Glutamatergic neuron (in vitro differentiated cells): ENCODE data around the gene FAM161A. TPM values are rescaled to one million over a fixed set of nuclear protein-coding genes. Genes with fewer than 3 reads are reported as not detected.
A peak's percentile ranks its signal among the peaks of the same experiment; 100 is the strongest.
"Not testable (repeated sequence)": the region's sequence is repeated elsewhere in the genome, so short reads cannot be mapped to it uniquely, and the experiment has no call there.

ENCODE experiments used
- DNase-seq: peaks from one replicate; pipeline ENCODE4 v3.0.0; 2022
- H3K27ac Mint-ChIP-seq: one replicate; pipeline ENCODE4 v1.8.0; 2020; ENCODE audit warnings: mild to moderate bottlenecking, mixed read lengths, inconsistent platforms; ENCODE audit not compliant: unreplicated experiment
- H3K27me3 Mint-ChIP-seq: one replicate; pipeline ENCODE4 v1.8.0; 2020; ENCODE audit warnings: mild to moderate bottlenecking, moderate library complexity, mixed read lengths, inconsistent platforms; ENCODE audit not compliant: unreplicated experiment
- H3K36me3 Mint-ChIP-seq: one replicate; pipeline ENCODE4 v1.8.0; 2020; ENCODE audit warnings: mild to moderate bottlenecking, mixed read lengths, inconsistent platforms; ENCODE audit not compliant: unreplicated experiment
- H3K4me1 Mint-ChIP-seq: one replicate; pipeline ENCODE4 v1.8.0; 2020; ENCODE audit warnings: mild to moderate bottlenecking, low read depth, mixed read lengths, inconsistent platforms; ENCODE audit not compliant: unreplicated experiment
- H3K4me3 Mint-ChIP-seq: one replicate; pipeline ENCODE4 v1.8.0; 2020; ENCODE audit warnings: mild to moderate bottlenecking, mixed read lengths, inconsistent platforms; ENCODE audit not compliant: unreplicated experiment
- H3K9me3 Mint-ChIP-seq: one replicate; pipeline ENCODE4 v1.8.0; 2020; ENCODE audit warnings: mild to moderate bottlenecking, moderate library complexity, mixed read lengths, inconsistent platforms; ENCODE audit not compliant: unreplicated experiment
- CTCF ChIP-seq: fragments of 200-600 bp; sonication (generic); IDR thresholded peaks from one replicate; pipeline ENCODE4 v1.5.0; 2021; ENCODE audit not compliant: partially characterized antibody, unreplicated experiment
- total RNA-seq: library from RNA; stranded (reverse); fragmentation: NEBNext Ultra II Directional; extraction: Animal tissue kit (Norgen Biotek cat#: 25700); gene quantifications from one replicate; pipeline ENCODE4 v1.2.1, GENCODE V29; 2021; ENCODE audit not compliant: unreplicated experiment

Gene FAM161A
- total RNA-seq, 1 donor from 2014 or later, result 13.4 TPM

GRCh38 chr2:61887717-61888266 lies 33.9 kb upstream of the FAM161A start:
- H3K27ac Mint-ChIP-seq, result peak overlapping the region; percentile 96
- no peak for DNase-seq
- no peak for TF ChIP-seq CTCF
- peaks cover 4% of the 10 kb centered on the region for H3K4me1 Mint-ChIP-seq
- H3K27me3 Mint-ChIP-seq, result peaks cover 2% of the 10 kb centered on the region
- peaks cover 1% of the 10 kb centered on the region for H3K9me3 Mint-ChIP-seq
- H3K4me3 Mint-ChIP-seq, result peak overlapping the region; percentile 92
- no peaks in the 10 kb centered on the region for H3K36me3 Mint-ChIP-seq

DNA sequence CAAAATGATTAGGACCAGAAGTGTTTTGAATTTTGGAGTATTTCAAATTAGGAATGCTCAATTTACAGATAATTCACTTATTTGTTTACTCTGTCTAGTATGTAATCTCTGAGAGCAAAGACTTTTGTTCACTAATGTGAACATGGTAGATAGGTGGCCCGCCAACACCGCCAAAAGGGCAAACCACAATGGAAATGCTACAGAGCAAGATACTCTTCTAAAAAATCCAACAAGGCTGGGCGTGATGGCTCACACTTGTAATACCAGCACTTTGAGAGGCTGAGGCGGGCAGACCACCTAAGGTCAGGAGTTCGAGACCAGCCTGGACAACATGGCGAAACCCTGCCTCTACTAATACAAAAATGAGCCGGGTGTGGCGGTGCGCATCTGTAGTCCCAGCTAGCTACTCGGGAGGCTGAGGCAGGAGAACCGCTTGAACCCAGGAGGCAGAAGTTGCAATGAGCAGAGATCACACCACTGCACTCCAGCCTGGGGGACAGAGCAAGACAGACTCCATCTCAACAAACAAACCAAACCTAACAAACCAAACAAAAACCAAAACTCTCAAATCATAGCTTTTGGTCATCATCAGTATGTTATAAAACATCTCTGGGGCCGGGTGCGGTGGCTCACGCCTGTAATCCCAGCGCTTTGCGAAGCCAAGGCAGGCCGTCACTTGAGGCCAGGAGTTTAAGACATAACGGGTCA lies 32.2 kb upstream of the FAM161A start:
- no peak for DNase-seq
- H3K4me3 Mint-ChIP-seq, result peak overlapping the region; percentile 92
- peaks cover 1% of the 10 kb centered on the region for H3K9me3 Mint-ChIP-seq
- H3K4me1 Mint-ChIP-seq, result peaks cover 4% of the 10 kb centered on the region
- no peak overlapping the region for H3K27ac Mint-ChIP-seq
- no peak for TF ChIP-seq CTCF
- no peaks in the 10 kb centered on the region for H3K36me3 Mint-ChIP-seq
- peaks cover 2% of the 10 kb centered on the region for H3K27me3 Mint-ChIP-seq

DNA sequence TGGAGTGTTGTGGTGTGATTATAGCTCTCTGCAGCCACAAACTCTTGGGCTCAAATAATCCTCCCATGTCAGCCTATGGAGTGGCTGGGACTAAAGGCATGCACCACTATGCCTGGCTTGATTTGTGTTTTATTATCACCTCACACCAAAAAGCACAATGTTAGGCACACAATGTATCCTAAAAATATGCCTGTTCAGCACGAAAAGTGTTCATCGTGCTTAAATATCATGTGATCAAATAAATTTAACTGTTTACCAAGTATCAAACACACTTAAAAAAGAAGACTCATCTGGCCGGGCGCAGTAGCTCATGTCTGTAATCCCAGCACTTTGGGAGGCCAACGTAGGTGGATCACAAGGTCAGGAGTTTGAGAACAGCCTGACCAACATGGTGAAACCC lies 29.0 kb upstream of the FAM161A start:
- no peak for DNase-seq
- Mint-ChIP-seq H3K27ac (no peak overlapping the region), H3K27me3 (no peaks in the 10 kb centered on the region), H3K9me3 (no peaks in the 10 kb centered on the region), H3K4me3 (no peak overlapping the region), H3K36me3 (no peaks in the 10 kb centered on the region), H3K4me1 (peaks cover 4% of the 10 kb centered on the region)
- TF ChIP-seq CTCF, result no peak

GRCh38 chr2:61879351-61879750 lies 25.5 kb upstream of the FAM161A start:
- H3K4me1 Mint-ChIP-seq, H3K9me3 Mint-ChIP-seq, DNase-seq, H3K27ac Mint-ChIP-seq, H3K36me3 Mint-ChIP-seq, H3K27me3 Mint-ChIP-seq, H3K4me3 Mint-ChIP-seq: not testable (repeated sequence)

DNA sequence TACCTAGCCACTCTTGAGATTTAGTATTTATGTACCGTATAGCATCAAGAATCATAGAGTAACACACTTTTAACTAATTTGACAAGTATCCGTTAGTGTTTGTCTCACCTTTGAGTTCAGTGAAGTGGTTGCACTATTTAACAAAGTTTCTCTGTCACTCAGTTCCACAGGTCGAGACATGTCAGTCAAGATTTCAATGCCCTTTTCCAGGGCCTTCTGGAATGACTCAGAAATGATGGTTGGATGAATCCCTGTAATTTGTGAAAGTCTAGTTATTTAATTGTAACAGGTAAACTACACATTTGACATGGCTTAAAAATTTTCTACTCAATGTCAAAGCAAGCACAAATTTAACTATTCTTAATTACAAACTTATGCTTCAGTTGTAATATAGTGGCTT lies 24.9 kb upstream of the FAM161A start:
- H3K27ac Mint-ChIP-seq, result no peak overlapping the region
- H3K4me1 Mint-ChIP-seq, result no peaks in the 10 kb centered on the region
- H3K36me3 Mint-ChIP-seq, result no peaks in the 10 kb centered on the region
- TF ChIP-seq CTCF, result no peak
- DNase-seq, result no peak
- H3K27me3 Mint-ChIP-seq, result no peaks in the 10 kb centered on the region
- H3K4me3 Mint-ChIP-seq, result no peak overlapping the region
- no peaks in the 10 kb centered on the region for H3K9me3 Mint-ChIP-seq
